GM12873 (cell line): Measurements from ENCODE around the gene HSD17B7.

ENCODE experiments used
- CTCF ChIP-seq: IDR thresholded peaks from 2 replicates; pipeline ENCODE4 v1.5.1; 2012; ENCODE audit warnings: low read depth, mild to moderate bottlenecking, moderate library complexity, low read length, control low read depth; ENCODE audit not compliant: insufficient read depth; ENCODE audit errors: missing control alignments

HSD17B7 gene

GRCh38 chr1:162854245-162854882 lies 63.9 kb downstream of the HSD17B7 start:
- peak; percentile 76 for TF ChIP-seq CTCF

GRCh38 chr1:162855461-162856150 lies 65.1 kb downstream of the HSD17B7 start:
- no peak for TF ChIP-seq CTCF

GRCh38 chr1:162856260-162856659 lies 65.8 kb downstream of the HSD17B7 start:
- no peak for TF ChIP-seq CTCF

- TF ChIP-seq CTCF: no peak
Observed at GRCh38 chr1:162857850-162858249, 67.3 kb downstream of the HSD17B7 start.

GRCh38 chr1:162859191-162859590 lies 68.7 kb downstream of the HSD17B7 start:
- no peak for TF ChIP-seq CTCF

GRCh38 chr1:162861101-162861500 lies 70.6 kb downstream of the HSD17B7 start, which contains the start of gene CCDC190:
Gene CCDC190, minus strand, starts transcription at chr1:162861175. Its CDS starts 1,529 bp downstream, at chr1:162859646.
- TF ChIP-seq CTCF: no peak

- no peak for TF ChIP-seq CTCF
Observed at GRCh38 chr1:162861625-162862024, 71.1 kb downstream of the HSD17B7 start.
